Activated T-helper 2 cell treated with anti-CD3 and anti-CD28 coated beads, Interferon-gamma antibody, Interleukin-2, Interleukin-4, amounts not matched to agents 10 μg/mL and 5 μg/mL and 100 μg/mL, durations not matched to agents 14 hours and 24 hours and 36 hours (primary cell): Measurements from ENCODE around the gene AGBL5. TPM values are rescaled to one million over a fixed set of nuclear protein-coding genes. Genes with fewer than 3 reads are reported as not detected.
A peak's percentile ranks its signal among the peaks of the same experiment; 100 is the strongest.

ENCODE experiments used
- DNase-seq: peaks from one replicate; pipeline ENCODE4 v3.0.0; 2021; ENCODE audit warnings: low spot score
- H3K27ac Mint-ChIP-seq: one replicate; pipeline ENCODE4 v1.8.0; 2021; ENCODE audit warnings: mixed read lengths
- H3K27me3 Mint-ChIP-seq: one replicate; pipeline ENCODE4 v1.8.0; 2021; ENCODE audit warnings: low read depth, mixed read lengths
- H3K36me3 Mint-ChIP-seq: one replicate; pipeline ENCODE4 v1.8.0; 2021; ENCODE audit warnings: low read depth, mixed read lengths
- H3K4me1 Mint-ChIP-seq: one replicate; pipeline ENCODE4 v1.8.0; 2021; ENCODE audit warnings: low read depth, mixed read lengths
- H3K4me3 Mint-ChIP-seq: one replicate; pipeline ENCODE4 v1.8.0; 2021; ENCODE audit warnings: low read depth, mild to moderate bottlenecking, moderate library complexity, mixed read lengths
- H3K9me3 Mint-ChIP-seq: one replicate; pipeline ENCODE4 v1.8.0; 2021; ENCODE audit warnings: mixed read lengths
- intact Hi-C: fragments of 100-400 bp; cut with micrococcal nuclease; formaldehyde crosslinking; loops from one replicate; pipeline ENCODE4 v1.15.1; 2023
- total RNA-seq: library from RNA; stranded (reverse); gene quantifications from 2 replicates; pipeline ENCODE4 v1.2.3, GENCODE V29; 2022

AGBL5 gene
- total RNA-seq, 1 donor from 2014 or later = 13.8 TPM

DNA sequence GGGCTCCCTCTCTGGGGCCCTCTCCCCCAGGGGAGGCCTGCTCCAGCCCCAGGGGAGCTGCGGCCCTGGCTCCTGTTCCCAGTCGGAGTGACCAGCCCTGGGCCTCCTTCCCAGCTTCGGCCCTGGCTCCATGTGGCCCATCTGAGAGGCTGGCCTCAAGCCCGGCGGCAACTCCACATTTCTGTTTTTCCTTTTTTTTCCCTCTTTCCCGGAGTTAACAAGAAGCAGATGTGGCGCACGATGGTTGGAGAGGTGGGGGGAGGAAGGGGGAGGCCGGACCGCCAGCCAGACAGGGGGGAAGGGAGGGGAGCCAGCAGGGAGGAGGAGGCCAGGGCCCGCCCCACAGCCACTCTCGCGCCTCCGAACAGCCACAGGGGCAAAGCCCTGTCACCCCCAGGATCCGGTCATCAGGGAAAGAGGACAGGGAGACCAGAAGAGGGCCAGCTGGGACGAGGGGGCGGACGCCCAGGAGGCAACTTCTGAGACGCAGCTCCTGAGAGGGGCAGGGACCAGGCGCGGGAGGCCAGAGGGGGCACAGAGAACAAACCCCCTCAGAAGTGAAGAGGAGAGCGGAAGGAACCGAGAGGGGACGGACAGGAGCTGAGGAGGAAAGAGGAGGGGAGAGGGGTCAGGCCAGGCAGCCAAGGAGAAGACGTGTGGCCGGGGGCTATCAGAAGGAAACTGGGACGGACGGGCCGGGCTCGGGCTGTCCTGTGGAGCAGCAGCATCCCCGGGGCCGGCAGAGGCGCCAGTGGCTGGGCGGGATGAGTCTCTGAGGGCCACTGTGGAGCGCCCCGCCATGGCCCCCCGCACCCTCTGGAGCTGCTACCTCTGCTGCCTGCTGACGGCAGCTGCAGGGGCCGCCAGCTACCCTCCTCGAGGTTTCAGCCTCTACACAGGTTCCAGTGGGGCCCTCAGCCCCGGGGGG is 27.1 kb downstream of the AGBL5 start, which contains the start of gene EMILIN1:
Gene EMILIN1 (plus strand): TSS at position 349 of the 928 bp plus-strand sequence. CDS start 451 bp downstream, at position 800.
- no peak within 1 kb of the TSS for H3K27ac Mint-ChIP-seq
- H3K4me1 Mint-ChIP-seq = peaks cover 43% of the 10 kb centered on the region
- no peaks in the 10 kb centered on the region for H3K27me3 Mint-ChIP-seq
- no peaks in the 10 kb centered on the region for H3K9me3 Mint-ChIP-seq
- no peak within 1 kb of the TSS for H3K4me3 Mint-ChIP-seq
- no peaks in the 10 kb centered on the region for H3K36me3 Mint-ChIP-seq
- DNase-seq = no peak
- intact Hi-C loops = no loop called here

DNA sequence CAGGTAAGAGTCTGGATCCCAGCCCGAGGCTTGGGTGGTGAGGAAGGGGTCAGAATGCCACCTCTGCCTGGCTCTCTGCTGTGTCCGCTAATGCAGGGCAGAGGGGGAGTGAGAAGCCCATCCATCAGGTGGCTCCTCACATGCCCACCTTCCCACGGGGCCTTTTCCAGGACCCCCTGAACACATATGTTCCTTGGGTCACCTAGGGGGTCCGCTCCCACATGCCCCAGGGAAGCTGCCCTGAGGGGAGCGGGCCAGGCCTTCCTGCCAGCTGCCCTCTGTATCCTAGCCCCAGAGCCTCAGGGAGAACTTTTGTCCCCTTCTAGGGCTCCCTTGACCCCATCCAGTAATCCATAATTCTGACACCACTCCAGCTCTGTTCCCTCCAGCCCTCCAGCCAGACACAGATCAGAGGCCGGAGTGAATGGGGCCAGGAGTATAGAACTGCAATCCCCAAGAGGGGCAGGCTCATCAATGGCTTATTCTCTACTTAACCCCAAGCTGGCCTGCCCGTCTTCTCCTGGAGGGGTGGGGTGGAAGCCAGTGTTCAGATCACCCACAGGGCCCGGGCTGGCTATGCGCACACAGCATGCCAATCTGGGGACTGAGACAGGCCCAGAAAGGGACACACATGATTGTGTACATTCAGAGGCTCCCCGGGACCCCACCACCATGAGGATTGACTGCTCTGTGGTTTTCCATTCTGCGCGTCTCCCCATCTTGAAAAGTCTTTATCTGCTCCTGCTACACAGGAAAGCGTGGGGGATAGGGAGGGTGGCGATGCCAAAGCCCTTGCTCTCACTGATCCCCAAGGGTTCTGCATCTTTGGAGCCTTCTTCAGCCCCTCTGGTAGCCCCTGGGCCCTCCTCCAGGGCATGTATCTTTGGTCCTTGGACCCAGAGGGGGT is 28.0 kb downstream of the AGBL5 start:
- intact Hi-C loops = loop anchor here (5.0 to 10.0 kb wide), 2 partner anchors 115 to 293 kb away; partner anchors contain the start of genes EIF2B4 and SNX17
- Mint-ChIP-seq H3K4me1 (peaks cover 40% of the 10 kb centered on the region), H3K36me3 (no peaks in the 10 kb centered on the region), H3K9me3 (no peaks in the 10 kb centered on the region), H3K27ac (peak overlapping the region; percentile 14), H3K4me3 (no peak overlapping the region), H3K27me3 (no peaks in the 10 kb centered on the region)
- DNase-seq = no peak

DNA sequence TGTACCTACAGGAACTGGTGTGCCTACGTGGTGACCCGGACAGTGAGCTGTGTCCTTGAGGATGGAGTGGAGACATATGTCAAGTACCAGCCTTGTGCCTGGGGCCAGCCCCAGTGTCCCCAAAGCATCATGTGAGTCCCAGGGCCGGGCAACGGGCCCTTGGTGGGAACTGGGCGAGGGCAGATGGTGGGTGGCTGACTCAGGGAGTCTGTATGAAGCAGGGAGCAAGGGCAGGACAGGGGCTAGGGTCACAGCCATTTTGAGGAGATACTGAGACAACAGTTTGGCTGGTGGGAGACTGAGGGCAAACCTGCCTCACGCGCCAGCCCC is 28.6 kb downstream of the AGBL5 start:
- peaks cover 35% of the 10 kb centered on the region for H3K4me1 Mint-ChIP-seq

DNA sequence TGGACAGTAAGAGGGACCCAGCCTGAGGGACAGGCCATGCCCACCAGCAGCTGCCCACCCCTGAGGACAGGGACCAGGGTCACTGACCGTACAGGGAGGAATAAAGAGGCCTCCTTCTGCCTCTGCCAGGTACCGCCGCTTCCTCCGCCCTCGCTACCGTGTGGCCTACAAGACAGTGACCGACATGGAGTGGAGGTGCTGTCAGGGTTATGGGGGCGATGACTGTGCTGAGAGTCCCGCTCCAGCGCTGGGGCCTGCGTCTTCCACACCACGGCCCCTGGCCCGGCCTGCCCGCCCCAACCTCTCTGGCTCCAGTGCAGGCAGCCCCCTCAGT is 29.1 kb downstream of the AGBL5 start:
- H3K27ac Mint-ChIP-seq = peak overlapping the region; percentile 93
- no peaks in the 10 kb centered on the region for H3K27me3 Mint-ChIP-seq
- peaks cover 35% of the 10 kb centered on the region for H3K4me1 Mint-ChIP-seq
- no peak for DNase-seq
- no peaks in the 10 kb centered on the region for H3K9me3 Mint-ChIP-seq
- no peak overlapping the region for H3K4me3 Mint-ChIP-seq
- H3K36me3 Mint-ChIP-seq = no peaks in the 10 kb centered on the region
- intact Hi-C loops = loop anchor here (5.0 to 10.0 kb wide), 2 partner anchors 116 to 292 kb away; partner anchors contain the start of genes EIF2B4 and SNX17

More for the DNA sequence above, 28.6 kb downstream of the AGBL5 start:
- Mint-ChIP-seq H3K4me3 (peak overlapping the region; percentile 18), H3K9me3 (no peaks in the 10 kb centered on the region), H3K27me3 (no peaks in the 10 kb centered on the region), H3K36me3 (no peaks in the 10 kb centered on the region), H3K27ac (peak overlapping the region; percentile 48)
- no peak for DNase-seq
- intact Hi-C loops = loop anchor here (5.0 to 10.0 kb wide), 2 partner anchors 115 to 292 kb away; partner anchors contain the start of genes EIF2B4 and SNX17

DNA sequence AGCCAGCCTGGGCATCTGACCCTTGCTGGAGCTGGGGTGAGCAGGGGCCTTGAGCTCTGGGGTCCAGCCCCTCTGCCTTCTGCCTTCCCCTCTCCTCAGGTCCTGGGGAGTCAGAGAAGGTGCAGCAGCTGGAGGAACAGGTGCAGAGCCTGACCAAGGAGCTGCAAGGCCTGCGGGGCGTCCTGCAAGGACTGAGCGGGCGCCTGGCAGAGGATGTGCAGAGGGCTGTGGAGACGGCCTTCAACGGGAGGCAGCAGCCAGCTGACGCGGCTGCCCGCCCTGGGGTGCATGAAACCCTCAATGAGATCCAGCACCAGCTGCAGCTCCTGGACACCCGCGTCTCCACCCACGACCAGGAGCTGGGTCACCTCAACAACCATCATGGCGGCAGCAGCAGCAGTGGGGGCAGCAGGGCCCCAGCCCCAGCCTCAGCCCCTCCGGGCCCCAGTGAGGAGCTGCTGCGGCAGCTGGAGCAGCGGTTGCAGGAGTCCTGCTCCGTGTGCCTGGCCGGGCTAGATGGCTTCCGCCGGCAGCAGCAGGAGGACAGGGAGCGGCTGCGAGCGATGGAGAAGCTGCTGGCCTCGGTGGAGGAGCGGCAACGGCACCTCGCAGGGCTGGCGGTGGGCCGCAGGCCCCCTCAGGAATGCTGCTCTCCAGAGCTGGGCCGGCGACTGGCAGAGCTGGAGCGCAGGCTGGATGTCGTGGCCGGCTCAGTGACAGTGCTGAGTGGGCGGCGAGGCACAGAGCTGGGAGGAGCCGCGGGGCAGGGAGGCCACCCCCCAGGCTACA is 30.7 kb downstream of the AGBL5 start:
- Mint-ChIP-seq H3K4me1 (peaks cover 30% of the 10 kb centered on the region), H3K4me3 (no peak overlapping the region), H3K27ac (no peak overlapping the region), H3K9me3 (no peaks in the 10 kb centered on the region), H3K27me3 (no peaks in the 10 kb centered on the region), H3K36me3 (no peaks in the 10 kb centered on the region)
- DNase-seq = no peak
- intact Hi-C loops = loop anchor here (1.0 to 10.0 kb wide), 5 partner anchors 11 to 290 kb away; partner anchors contain the start of genes AGBL5, EIF2B4, OST4 and SNX17

DNA sequence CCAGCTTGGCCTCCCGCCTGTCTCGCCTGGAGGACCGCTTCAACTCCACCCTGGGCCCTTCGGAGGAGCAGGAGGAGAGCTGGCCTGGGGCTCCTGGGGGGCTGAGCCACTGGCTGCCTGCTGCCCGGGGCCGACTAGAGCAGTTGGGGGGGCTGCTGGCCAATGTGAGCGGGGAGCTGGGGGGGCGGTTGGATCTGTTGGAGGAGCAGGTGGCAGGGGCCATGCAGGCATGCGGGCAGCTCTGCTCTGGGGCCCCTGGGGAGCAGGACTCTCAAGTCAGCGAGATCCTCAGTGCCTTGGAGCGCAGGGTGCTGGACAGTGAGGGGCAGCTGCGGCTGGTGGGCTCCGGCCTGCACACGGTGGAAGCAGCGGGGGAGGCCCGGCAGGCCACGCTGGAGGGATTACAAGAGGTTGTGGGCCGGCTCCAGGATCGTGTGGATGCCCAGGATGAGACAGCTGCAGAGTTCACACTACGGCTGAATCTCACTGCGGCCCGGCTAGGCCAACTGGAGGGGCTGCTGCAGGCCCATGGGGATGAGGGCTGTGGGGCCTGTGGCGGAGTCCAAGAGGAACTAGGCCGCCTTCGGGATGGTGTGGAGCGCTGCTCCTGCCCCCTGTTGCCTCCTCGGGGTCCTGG is 31.4 kb downstream of the AGBL5 start:
- Mint-ChIP-seq H3K4me3 (no peak overlapping the region), H3K36me3 (no peaks in the 10 kb centered on the region), H3K27ac (no peak overlapping the region), H3K4me1 (peaks cover 33% of the 10 kb centered on the region), H3K9me3 (no peaks in the 10 kb centered on the region), H3K27me3 (no peaks in the 10 kb centered on the region)
- intact Hi-C loops = loop anchor here (5.0 to 10.0 kb wide), 2 partner anchors 118 to 289 kb away; partner anchors contain the start of genes EIF2B4 and SNX17
- DNase-seq = no peak

DNA sequence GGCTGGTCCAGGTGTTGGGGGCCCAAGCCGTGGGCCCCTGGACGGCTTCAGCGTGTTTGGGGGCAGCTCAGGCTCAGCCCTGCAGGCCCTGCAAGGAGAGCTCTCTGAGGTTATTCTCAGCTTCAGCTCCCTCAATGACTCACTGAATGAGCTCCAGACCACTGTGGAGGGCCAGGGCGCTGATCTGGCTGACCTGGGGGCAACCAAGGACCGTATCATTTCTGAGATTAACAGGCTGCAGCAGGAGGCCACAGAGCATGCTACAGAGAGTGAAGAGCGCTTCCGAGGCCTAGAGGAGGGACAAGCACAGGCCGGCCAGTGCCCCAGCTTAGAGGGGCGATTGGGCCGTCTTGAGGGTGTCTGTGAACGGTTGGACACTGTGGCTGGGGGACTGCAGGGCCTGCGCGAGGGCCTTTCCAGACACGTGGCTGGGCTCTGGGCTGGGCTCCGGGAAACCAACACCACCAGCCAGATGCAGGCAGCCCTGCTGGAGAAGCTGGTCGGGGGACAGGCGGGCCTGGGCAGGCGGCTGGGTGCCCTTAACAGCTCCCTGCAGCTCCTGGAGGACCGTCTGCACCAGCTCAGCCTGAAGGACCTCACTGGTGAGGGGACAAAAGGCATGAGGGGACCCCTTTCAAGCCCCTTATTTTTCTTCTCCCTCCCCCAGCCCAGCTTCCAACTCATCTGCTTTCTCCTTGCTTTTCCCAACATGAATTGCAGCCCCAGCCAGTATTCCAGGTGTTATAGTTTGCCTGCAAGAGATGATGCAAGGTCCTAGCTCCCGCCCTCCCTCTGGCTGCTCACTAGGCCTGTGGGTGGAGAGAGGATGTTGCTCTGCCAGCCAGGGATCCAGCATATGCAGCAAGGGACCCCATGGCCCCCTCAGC is 32.2 kb downstream of the AGBL5 start:
- no peak for DNase-seq
- Mint-ChIP-seq H3K9me3 (no peaks in the 10 kb centered on the region), H3K36me3 (no peaks in the 10 kb centered on the region), H3K27me3 (no peaks in the 10 kb centered on the region), H3K27ac (peak overlapping the region; percentile 4), H3K4me3 (peak overlapping the region; percentile 47), H3K4me1 (peaks cover 32% of the 10 kb centered on the region)
- intact Hi-C loops = loop anchor here (5.0 to 10.0 kb wide), 2 partner anchors 119 to 289 kb away; partner anchors contain the start of genes EIF2B4 and SNX17

DNA sequence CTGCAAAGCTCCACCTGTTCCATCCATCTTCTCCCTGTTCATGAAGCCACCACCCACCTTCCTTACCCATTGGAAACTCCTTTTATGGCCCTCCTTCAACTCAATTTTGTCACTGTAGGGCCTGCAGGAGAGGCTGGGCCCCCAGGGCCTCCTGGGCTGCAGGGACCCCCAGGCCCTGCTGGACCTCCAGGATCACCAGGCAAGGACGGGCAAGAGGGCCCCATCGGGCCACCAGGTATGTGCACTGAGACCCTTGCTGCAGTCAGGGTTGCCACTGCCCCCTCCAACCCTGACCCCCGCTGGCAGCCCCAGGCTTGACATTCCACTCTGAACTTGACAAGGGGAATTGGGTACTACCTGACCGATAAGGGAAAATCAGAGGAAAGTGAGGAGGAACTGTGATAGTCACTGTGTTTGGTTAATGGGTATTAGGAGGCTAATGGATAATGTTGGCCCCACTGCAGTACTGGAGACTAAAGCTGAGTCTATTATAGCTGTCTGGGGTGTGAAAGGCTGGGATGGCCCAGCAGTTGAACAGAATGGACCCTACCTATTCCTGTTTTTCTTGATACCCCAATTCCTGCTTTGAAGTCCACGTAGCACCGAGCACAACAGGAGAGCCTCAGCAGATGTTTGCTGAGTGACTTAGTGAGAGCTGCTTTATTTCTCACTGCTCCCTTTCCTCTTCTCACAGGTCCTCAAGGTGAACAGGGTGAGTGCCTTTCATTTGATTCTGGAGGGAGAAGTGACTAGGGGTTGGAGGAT is 33.0 kb downstream of the AGBL5 start:
- peaks cover 32% of the 10 kb centered on the region for H3K4me1 Mint-ChIP-seq
- H3K4me3 Mint-ChIP-seq = peak overlapping the region; percentile 90
- intact Hi-C loops = loop anchor here (5.0 to 10.0 kb wide), 3 partner anchors 120 to 288 kb away; partner anchors contain the start of genes ATRAID, EIF2B4, SLC5A6 and SNX17
- no peak for DNase-seq
- no peaks in the 10 kb centered on the region for H3K27me3 Mint-ChIP-seq
- H3K27ac Mint-ChIP-seq = peak overlapping the region; percentile 4
- H3K9me3 Mint-ChIP-seq = no peaks in the 10 kb centered on the region
- no peaks in the 10 kb centered on the region for H3K36me3 Mint-ChIP-seq

DNA sequence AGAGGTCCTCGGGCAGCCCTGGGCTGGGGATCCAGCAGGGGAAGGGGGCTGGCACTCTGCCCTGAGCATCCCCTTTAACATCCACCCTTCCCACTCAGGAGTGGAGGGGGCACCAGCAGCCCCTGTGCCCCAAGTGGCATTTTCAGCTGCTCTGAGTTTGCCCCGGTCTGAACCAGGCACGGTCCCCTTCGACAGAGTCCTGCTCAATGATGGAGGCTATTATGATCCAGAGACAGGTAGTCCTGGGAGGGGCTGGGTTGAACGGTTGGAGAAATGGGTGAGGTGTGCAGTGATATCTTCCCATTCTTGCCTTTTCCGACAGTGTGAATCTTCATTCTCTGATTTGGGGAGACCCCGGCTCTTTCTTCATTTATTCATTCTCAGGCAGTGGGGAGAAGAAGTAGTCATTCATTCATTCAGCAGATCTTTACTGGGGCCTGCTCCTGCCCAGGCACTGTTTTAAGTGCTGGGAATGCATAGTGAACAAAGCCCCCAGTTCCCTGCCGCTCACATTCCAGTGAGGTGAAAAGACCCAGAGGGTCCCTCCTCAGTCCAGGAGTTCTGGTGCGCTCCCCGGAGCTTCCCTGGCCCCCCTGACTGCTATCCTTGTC is 33.7 kb downstream of the AGBL5 start:
- H3K36me3 Mint-ChIP-seq = no peaks in the 10 kb centered on the region
- peak overlapping the region; percentile 46 for H3K27ac Mint-ChIP-seq
- H3K4me3 Mint-ChIP-seq = peak overlapping the region; percentile 90
- H3K4me1 Mint-ChIP-seq = peaks cover 29% of the 10 kb centered on the region
- DNase-seq = no peak
- H3K9me3 Mint-ChIP-seq = no peaks in the 10 kb centered on the region
- intact Hi-C loops = loop anchor here (5.0 to 10.0 kb wide), 2 partner anchors 120 to 127 kb away; partner anchors contain the start of genes ATRAID and SLC5A6
- H3K27me3 Mint-ChIP-seq = no peaks in the 10 kb centered on the region

DNA sequence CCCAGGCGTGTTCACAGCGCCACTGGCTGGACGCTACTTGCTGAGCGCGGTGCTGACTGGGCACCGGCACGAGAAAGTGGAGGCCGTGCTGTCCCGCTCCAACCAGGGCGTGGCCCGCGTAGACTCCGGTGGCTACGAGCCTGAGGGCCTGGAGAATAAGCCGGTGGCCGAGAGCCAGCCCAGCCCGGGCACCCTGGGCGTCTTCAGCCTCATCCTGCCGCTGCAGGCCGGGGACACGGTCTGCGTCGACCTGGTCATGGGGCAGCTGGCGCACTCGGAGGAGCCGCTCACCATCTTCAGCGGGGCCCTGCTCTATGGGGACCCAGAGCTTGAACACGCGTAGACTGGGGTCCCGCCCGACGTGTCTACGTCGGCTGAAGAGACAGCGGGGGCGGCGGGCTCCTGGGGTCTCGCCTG is 34.2 kb downstream of the AGBL5 start:
- Mint-ChIP-seq H3K4me3 (peak overlapping the region; percentile 90), H3K4me1 (peaks cover 26% of the 10 kb centered on the region), H3K27ac (peak overlapping the region; percentile 46), H3K27me3 (no peaks in the 10 kb centered on the region), H3K36me3 (no peaks in the 10 kb centered on the region), H3K9me3 (no peaks in the 10 kb centered on the region)
- DNase-seq = no peak
- intact Hi-C loops = loop anchor here (1.0 to 10.0 kb wide), 5 partner anchors 14 to 127 kb away; partner anchors contain the start of genes ATRAID, OST4, PREB and SLC5A6
